PFSK-1 (cell line): ENCODE results near the gene SOX8.

Experiments used
- POLR2AphosphoS5 ChIP-seq: IDR thresholded peaks from 2 replicates; pipeline ENCODE4 v1.6.1; 2012; ENCODE audit warnings: low read depth, mild to moderate bottlenecking, control low read depth, low read length, moderate library complexity
- SIN3A ChIP-seq: IDR thresholded peaks from 2 replicates; pipeline ENCODE4 v1.6.1; 2012; ENCODE audit warnings: mild to moderate bottlenecking, low read length, moderate library complexity, borderline replicate concordance; ENCODE audit not compliant: insufficient read depth
- TF ChIP-seq, protein P1 (sequence below), 2 experiments: IDR thresholded peaks; 2 replicates each; pipeline versions ENCODE4 v1.6.1 to v1.8.0; 2011 to 2012; ENCODE audit warnings: low read depth in 2 of 2, low read length in 2 of 2, control low read depth in 1 of 2, inconsistent platforms in 1 of 2, mild to moderate bottlenecking in 1 of 2, moderate library complexity in 1 of 2; ENCODE audit not compliant: insufficient read depth in 1 of 2

DNA sequence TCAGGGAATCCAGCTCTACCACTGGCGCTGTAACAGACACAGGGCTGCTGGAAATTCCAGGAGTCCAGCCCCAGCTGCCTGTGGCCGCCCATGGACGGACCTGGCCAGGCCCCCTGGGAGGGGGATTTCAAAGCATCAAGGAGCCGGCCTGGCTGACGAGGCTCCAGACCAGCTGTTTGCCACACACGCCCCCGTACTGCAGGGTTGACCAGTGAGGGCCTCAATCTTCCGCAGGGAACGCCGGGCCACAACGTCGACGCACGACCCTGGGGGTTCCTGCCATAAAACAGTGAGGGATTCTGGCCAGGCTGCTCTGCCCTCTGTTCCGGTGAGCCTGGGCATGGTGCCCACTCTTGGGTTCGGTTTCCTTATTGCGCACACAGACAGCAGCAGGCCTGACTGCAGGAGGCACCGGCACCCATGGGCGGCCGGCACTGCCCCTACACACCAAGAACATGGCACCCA is 14.5 kb upstream of the SOX8 start:
- TF ChIP-seq SIN3A: no peak
- TF ChIP-seq, protein P1, sequence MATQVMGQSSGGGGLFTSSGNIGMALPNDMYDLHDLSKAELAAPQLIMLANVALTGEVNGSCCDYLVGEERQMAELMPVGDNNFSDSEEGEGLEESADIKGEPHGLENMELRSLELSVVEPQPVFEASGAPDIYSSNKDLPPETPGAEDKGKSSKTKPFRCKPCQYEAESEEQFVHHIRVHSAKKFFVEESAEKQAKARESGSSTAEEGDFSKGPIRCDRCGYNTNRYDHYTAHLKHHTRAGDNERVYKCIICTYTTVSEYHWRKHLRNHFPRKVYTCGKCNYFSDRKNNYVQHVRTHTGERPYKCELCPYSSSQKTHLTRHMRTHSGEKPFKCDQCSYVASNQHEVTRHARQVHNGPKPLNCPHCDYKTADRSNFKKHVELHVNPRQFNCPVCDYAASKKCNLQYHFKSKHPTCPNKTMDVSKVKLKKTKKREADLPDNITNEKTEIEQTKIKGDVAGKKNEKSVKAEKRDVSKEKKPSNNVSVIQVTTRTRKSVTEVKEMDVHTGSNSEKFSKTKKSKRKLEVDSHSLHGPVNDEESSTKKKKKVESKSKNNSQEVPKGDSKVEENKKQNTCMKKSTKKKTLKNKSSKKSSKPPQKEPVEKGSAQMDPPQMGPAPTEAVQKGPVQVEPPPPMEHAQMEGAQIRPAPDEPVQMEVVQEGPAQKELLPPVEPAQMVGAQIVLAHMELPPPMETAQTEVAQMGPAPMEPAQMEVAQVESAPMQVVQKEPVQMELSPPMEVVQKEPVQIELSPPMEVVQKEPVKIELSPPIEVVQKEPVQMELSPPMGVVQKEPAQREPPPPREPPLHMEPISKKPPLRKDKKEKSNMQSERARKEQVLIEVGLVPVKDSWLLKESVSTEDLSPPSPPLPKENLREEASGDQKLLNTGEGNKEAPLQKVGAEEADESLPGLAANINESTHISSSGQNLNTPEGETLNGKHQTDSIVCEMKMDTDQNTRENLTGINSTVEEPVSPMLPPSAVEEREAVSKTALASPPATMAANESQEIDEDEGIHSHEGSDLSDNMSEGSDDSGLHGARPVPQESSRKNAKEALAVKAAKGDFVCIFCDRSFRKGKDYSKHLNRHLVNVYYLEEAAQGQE (IDR thresholded peaks at IDR 0.05; ENCODE audit: insufficient read depth in 1 of 2, low read depth in 2 of 2, low read length in 2 of 2): no peak
- TF ChIP-seq POLR2AphosphoS5: no peak
